ENCODE results near the gene FAM227B.

- no peak for TF ChIP-seq CTCF (IDR thresholded peaks at IDR 0.05 in 8 of 11, conservative IDR thresholded peaks at IDR 0.05 in 3 of 11)
- TF ChIP-seq POLR2AphosphoS5 (IDR thresholded peaks at IDR 0.05): no peak
These were observed 185.4 kb downstream of the FAM227B start for GRCh38 chr15:49435174-49435573.

Measured in spleen (tissue), 7 donors.